Loucy (cell line): ENCODE data around the gene DDR2.
"Not testable (repeated sequence)": the region's sequence is repeated elsewhere in the genome, so short reads cannot be mapped to it uniquely, and the experiment has no call there.

ENCODE experiments used
- EZH2phosphoT487 ChIP-seq: fragments of 200-600 bp; IDR thresholded peaks from 2 replicates; pipeline ENCODE4 v1.6.1; 2018; ENCODE audit warnings: antibody characterized with exemption, mild to moderate bottlenecking, moderate library complexity, borderline replicate concordance
- TF ChIP-seq, protein P1 (sequence below): fragments of 200-600 bp; sonication (generic); conservative IDR thresholded peaks from 2 replicates; pipeline ENCODE4 v1.5.1; 2014; ENCODE audit warnings: mild to moderate bottlenecking, antibody characterized with exemption, low read length

DNA sequence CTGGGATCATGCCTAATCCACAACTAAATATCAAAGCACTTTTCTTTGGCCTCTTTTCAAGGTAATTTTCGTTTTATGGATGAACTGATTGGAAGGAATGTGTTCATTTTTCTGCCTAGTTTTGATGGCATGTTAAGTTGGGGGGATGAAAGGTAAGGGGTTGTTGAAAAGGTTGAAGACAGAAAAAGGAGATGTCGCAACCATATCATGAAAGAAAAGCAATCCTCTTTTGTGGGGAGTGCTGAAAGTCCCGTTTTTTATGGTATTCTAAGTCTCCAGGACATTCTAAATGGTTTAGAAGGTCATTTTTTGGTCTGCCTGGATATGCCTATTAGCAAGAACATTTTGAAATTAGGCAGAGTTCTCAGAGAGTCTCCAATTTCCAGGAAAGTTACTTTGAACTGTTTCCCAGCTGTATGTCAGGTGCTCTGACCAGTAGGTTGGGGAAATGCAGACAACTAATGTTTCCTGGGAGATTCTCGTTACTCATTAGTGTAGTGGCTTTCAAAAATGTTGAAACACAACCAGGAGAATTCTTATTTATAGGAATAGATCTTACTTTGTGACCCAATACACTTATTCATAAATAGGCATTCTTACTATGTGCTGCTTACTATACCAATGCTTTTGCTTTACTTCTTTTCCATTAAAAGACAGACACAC is 164.5 kb downstream of the DDR2 start:
- TF ChIP-seq, protein P1, sequence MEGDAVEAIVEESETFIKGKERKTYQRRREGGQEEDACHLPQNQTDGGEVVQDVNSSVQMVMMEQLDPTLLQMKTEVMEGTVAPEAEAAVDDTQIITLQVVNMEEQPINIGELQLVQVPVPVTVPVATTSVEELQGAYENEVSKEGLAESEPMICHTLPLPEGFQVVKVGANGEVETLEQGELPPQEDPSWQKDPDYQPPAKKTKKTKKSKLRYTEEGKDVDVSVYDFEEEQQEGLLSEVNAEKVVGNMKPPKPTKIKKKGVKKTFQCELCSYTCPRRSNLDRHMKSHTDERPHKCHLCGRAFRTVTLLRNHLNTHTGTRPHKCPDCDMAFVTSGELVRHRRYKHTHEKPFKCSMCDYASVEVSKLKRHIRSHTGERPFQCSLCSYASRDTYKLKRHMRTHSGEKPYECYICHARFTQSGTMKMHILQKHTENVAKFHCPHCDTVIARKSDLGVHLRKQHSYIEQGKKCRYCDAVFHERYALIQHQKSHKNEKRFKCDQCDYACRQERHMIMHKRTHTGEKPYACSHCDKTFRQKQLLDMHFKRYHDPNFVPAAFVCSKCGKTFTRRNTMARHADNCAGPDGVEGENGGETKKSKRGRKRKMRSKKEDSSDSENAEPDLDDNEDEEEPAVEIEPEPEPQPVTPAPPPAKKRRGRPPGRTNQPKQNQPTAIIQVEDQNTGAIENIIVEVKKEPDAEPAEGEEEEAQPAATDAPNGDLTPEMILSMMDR = not testable (repeated sequence)
- not testable (repeated sequence) for TF ChIP-seq EZH2phosphoT487
